HL-60/S4 treated with phorbol 12-myristate 13-acetate at 8.2 ng/mL for 4 days and 3 days (cell line): ENCODE results near the gene APOBEC3G.

Source experiments
- in situ Hi-C: fragments of 300-500 bp; cut with MboI; formaldehyde crosslinking; loops from 2 replicates; pipeline ENCODE4 v1.15.0; 2022; ENCODE audit warnings: low sequenced_read_pairs

The APOBEC3G gene

DNA sequence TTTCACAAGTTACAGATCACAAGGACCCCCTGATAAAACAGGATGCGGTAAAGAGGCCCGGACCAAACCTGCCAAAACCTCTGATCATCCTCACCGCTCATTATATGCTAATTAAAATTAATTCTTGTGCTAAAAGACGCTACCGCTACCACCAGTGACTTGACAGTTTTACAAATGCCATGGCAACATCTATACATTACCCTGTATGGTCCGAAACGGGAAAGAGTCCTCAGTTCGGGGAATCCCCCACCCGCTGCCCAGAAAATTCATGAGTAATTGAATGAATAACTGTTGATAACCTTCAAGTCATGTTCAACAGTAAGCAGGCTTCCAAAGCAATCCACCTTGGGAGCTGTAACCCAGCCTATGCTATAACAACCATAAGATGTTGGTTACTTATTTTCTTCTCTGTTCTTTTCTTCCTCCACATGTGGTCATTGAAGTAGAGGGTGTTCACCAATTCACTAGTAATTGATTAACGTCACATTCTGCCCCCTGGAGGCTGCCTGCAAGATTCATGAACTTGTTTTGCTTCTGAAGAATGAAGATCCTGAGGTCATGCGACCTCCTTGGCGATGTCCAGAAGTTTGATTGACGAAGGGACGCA, 40.6 kb downstream of the APOBEC3G start:
- in situ Hi-C loops: loop anchor here (10.0 kb wide), 1 partner anchor 113 kb away; no protein-coding TSS in a partner anchor

DNA sequence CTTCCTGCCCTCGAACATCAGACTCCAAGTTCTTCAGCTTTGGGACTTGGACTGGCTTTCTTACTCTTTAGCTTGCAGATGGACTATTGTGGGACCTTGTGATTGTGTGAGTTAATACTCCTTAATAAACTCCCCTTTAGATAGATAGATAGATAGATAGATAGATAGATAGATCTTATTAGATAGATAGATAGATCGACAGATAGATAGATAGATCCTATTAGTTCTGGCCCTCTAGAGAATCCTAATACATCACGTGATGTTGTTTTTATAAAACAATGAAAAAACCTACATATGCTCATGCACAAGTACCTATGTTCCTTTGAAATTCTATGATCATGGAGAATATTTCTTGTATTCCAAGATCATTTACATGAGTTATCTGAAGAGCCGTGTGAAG, 43.9 kb downstream of the APOBEC3G start:
- in situ Hi-C loops: no loop called here

DNA sequence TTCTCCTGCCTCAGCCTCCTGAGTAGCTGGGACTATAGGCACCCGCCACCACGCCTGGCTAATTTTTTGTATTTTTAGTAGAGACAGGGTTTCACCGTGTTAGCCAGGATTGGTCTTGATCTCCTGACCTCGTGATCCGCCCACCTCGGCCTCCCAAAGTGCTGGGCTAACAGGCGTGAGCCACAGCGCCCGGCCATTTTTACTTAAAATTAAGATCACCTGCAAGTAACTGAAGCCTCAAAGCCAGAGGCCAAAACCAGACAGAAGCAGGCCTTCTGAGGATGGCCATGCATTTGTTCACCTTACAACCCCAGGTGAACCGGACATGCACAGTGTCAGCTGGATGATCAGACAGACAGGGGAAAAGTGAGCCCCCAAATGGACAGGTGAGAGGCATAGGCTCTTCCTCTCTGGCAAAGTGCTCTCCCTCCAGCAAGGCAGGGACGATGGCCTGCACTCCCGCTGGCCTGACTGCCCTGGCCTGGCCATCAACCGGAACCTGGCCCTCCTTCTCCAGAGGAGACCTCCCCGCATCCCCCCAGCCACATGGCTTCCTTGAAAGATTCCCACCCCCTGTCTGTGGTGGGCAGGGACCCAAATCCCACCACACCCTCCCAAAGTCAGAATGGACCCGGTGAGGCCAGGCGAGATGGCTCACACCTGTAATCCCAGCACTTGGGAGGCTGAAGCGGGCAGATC, 45.8 kb downstream of the APOBEC3G start:
- in situ Hi-C loops: no loop called here

DNA sequence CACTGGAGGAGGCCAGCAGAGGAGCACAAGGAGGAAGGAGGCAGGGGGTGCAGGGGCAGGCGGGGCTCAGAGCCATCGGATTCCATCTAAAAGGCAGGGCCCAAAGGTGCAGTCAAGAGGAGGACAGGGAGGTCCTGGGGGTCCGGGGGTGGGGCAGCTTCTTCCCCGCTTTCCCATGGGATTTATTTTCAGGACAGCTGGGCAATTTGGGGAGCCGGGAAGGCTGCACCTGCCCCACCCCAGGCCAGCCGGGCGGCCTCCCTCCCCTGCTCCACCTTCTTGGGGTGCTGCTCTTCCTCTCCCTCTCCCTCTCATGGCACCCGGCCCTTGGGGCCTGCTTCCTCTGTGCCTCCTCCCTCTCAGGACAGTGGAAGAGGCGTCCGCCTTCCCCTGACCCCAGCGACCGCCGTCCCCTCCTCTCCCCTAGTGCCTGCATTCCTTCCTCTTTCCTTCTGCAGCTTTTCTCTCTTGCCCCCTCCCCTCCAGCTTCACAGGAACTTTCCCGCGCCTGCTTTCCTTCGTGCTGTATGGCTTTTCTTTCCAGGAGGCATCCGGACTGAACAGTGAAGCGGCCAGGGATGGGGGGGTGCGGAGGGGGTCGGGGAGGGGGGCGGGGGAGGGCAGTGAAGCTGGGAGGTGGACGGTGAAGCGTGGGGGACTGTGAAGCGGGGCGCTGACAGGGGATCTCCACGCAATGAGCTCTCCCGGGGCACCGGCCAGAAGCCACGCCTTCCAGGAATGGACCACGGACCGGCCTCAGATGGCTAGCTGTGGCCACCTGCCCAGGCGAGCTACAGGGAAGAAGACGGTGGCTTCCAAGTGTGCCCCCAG, 46.9 kb downstream of the APOBEC3G start:
- in situ Hi-C loops: no loop called here

DNA sequence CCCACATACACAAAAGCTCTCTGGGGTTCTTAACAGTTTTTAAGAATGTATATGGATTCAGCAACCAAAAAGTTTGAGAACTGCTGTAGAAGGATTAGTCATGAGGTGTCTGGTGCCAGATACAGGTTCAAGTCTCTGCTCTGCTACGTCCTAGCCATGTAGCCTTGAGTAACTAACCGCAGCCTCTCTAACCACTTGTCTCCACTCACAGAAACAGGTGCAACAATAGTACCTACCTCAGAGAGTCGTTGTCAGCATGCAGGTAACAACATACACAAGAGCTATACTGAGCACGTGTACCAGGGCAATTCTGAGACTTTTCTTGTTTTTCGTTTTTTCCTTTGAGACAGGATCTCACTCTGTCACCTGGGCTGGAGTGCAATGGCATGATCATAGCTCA, 48.5 kb downstream of the APOBEC3G start:
- in situ Hi-C loops: no loop called here

DNA sequence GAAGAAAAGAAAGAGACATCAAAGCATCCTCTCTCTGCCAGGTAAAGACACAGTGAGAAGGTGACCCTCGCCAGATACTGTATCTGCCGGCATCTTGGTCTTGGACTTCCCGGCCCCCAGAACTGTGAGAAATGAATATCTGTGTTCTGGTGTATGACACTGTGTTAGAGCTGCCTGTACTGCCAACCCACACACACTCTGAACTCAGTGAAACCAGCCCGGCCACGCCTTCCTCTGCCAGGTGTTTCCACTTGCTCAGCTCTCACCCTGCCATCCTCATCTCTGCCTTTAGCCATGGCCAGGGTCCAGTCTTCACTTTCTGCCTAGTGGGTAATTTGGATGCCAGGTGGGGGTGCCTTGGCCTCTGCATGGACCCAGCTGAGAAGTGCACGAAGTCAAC, 51.4 kb downstream of the APOBEC3G start:
- in situ Hi-C loops: no loop called here

DNA sequence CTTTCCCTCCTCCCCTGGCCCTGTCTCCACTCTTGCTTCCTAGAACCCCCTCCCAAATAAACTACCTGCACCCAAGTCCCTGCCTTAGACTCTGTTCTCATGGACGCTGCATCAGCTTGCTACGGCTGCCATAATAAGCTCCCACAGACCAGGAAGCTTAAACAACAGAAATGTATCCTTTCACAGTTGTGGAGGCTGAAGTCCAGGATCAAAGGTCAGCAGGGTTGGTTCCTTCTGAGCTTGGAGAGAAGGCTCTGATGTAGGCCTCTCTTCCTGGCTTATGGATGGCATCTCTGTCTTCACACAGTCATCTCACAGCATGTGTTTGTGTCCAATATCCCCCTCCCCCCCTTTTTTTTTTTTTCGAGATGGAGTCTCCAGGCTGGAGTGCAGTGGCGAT, 52.0 kb downstream of the APOBEC3G start:
- in situ Hi-C loops: no loop called here

DNA sequence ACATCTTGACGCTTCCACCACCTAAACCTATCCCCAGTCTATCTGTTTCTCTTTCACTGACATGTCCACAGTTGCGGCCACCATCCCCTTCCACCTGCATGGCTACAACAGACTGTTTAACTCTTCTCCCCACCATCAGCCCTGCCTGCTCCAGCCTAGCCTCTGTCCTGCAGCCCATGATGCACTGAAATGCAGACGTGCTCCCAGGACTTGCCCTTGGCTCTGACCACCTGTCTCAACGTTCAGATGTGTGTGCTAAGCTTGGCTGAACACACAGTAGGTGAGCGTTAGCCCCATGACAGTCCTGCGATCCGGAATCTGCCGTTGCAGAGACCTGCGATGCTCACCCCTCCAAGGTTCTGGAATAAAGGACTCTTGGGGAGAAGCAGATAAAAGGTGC, 52.7 kb downstream of the APOBEC3G start:
- in situ Hi-C loops: no loop called here

DNA sequence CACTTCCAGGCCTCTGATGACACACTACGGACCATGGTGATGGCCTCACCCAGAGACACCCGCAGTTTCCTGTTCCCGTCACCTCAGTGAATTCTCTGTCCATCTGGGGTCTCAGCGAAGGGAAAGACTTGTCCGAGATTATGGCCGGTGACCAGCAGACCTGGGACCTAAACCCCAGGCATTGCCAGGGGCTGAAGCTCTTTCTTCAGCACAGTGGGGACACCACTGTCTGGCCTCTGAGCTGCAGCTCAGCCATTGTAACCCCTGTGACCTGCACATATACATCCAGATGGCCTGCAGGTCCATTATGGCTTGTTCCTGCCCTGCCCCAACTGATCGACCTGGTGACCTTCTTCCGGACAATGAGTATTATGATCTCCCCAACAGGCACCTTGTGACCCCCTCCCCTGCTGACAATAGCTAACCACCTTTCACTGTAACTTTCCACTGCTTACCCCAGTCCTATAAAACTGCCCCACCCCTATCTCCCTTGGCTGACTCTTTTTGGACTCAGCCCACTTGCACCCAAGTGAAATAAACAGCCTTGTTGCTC, 53.2 kb downstream of the APOBEC3G start:
- in situ Hi-C loops: no loop called here

DNA sequence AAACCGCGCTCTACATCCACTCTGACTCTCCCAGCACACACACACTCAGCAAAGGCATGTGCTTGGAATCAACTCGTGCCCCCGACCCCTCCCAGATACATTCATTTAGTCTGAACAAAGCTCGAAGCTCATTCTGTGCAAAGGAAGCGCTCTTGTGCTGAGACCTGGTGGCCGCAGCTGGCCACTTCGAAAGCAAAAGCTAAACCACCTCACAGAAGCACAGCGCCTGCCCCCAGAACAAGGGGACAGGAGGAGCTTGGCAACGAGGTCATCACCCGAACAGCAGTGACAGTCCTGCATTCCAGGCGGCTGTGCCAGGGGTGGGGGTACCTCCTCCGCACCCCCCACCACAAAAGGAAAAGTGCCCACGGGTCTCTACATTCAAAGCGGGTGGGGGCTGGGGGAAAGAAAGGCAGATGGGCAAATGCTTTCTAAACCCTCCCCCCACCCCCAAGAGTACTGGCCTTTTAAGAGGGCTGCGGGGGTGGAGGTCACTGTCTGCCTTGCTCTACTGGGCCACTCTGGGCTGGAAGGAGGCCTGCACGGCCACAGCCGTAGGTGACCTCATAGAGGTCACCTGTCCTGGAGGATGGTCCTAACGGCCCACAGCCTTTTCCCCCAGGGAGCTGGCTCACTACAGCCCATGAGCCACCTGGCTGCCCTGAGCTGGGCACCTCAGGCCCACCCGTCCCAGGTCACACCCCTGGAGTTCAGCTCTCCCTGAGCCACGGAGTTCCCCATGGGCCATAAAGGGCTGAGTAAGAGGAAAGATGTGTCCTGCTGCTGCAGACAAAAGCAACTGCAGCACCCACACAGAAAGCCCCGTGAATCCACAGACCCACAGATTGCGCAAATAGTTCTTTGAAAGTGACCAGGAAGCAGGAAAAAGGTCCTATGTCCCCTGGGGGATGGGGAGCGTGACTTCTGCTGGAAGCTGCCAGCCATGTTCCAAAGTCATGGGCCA, 54.1 kb downstream of the APOBEC3G start:
- in situ Hi-C loops: no loop called here

DNA sequence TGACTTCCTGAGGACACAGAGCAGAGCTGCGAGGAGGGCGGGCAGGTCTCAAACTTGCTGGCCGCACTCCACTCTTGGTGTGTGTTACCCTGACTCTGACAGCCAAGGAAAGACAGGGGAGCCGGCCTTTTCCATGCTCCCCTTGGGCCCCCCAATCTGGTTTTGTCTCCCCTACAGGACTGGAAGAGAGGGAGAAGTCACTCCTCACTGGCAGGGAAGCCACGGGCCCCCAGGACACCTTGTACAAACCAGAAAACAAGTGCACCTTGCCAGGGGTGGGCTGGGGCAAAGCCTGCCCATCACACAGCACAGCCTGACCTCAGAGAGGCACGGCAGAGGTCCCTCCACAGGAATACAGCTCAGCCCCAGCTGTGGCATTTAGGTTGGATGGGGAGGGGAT, 55.2 kb downstream of the APOBEC3G start:
- in situ Hi-C loops: no loop called here

DNA sequence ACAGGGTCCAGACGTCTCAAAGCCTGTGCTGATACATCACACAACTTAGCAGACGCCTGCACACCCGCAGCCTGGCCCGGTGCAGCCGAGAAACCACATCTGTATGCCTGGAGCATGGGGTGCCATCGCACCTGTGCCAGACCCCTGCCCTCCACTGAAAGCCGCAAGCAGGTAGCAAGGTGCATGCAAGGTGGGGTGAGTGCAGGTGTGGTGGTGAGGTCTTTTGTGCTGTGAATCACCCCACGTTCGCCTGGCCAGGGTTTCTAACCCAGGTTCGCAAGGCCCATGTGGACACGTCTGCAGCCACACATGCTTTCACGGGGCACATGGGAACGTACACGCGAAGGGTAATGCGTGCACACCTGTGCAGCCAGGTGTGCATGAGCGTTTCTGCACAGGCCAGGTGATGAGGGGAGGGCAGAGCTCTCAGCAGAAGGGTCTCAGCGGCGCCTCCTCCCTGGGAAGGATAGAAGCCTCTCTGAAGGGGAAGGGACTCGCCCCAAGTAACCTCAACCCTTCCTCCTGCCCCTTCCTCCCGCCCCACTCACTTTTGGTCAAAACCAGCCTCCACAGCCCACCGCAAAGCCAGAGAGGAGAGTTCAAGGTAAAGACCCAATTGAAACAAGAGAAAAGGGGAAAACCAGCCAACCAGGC, 55.9 kb downstream of the APOBEC3G start:
- in situ Hi-C loops: no loop called here

DNA sequence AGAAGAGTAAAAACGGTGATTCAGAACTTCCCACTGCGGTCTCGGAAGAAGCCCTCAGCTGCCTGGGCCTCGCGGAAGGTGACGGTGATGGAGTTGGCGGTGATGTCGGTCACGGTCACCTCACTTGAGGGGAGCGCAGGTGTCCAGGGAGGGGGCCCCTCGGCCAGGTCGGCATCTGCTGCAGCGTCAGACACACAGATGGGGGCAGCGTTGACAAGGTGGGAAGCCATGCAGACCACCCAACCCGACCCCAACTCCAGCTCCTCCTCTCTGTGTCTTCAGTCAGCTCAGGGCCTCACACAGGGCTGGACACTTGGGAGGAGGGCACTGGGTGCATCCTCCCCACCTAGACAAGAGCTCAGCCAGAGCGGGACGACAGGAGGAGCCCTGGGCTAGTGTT, 56.8 kb downstream of the APOBEC3G start:
- in situ Hi-C loops: no loop called here

DNA sequence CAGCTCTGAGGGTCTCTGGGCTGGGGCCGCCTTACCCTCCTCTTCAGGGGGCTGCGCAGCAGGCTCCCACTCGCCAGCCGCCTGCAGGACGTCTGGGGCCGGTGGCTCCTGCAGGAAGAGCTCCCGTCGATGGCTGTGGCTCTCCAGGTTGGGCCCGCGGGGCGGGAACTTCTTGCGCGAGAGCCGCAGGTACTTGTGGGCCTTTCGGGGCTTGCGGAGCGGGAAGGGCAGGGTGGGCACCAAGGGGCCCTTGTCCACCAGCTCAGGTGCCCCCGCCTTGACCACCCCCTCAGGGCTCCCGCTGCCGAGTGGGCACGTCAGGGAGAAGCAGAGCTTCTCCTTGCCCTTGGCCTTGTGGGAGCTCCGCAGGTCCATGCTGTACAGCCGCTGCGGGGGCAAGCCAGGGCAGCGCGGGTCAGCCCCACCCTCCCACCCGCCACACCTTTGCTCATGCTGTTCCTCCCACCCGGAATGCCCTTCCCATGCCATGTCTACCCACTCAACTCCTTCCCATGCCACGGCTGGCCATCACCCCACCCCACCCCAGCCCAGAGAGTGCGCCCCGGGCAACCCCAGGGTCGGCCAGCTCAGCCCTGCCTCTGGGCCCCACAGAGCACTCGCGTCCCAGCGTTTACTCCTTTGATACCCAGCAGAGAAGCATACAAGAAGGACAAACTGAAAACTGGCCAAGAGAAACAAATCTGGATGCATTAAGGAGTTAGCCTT, 57.5 kb downstream of the APOBEC3G start:
- in situ Hi-C loops: no loop called here

DNA sequence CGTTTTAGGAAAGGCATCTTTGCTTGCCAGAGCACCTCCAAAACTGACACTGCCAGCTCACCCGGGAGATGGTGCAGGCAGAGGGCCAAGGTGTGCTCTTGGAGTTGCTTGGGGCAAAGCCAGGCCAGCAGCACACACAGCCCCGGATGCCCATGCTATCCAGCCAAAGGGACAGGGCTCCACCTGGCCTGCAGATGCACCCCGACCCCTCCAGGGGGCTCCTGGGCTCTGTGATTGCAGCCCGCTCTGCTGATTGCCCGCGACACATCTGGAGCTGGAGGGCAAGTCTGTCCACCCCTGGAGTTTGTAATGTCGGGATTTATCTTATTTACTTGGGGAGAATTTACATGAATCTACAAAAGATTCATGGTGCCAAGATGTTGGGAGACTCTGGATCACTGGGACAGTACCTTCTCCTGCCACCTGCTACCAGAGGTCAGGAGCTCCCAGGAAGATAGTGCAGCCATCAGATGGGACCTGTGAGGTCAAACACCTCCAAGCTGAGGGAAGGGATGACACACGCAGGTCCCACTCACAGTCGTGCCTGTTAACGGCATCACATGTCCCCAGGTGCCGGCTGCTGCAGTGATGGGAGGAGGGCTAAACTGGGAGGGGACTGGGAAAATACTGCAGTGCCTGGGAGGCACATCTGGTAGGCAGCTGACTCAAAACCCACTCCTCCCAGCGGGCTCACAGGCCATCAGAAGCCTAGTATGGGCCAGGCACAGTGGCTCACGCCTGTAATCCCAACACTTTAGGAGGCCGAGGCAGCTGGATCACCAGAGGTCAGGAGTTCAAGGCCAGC, 58.2 kb downstream of the APOBEC3G start:
- in situ Hi-C loops: no loop called here

DNA sequence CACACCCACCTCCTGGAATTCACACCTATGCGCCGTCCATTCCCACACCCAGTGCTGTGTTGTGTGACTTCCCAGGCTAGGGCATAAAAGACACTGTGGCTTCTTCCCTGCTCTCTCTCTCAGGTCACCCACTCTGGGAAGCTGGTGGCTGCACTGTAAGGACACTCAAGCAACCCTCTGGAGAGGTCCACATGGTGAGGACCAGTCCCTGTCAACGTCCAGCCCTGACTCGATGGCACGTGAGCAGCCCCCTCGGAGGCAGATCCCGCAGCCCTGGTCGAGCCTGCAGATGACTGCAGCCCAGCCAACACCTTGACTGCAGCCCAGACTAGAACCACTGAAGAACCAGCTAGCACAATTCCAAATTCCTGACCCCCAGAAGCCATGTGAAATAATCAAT, 59.2 kb downstream of the APOBEC3G start:
- in situ Hi-C loops: no loop called here
